Body of pancreas (tissue), 4 donors: ENCODE results near the gene XRRA1. TPM values are rescaled to one million over a fixed set of nuclear protein-coding genes. Genes with fewer than 3 reads are reported as not detected.

Experiments
- ATAC-seq: fragments of 150-250 bp; one replicate; pipeline ENCODE4 v1.9.1; 2016
- DNase-seq, 4 donors: peaks; one replicate each; pipeline ENCODE4 v3.0.0-alpha.2; 2019
- H3K27ac ChIP-seq, 4 donors: fragments of 200-600 bp; sonication (generic); 1 replicate in 3 of 4; 2 replicates in 1 of 4; pipeline versions ENCODE4 v1.5.1 to v1.6.1; 2016 to 2019; ENCODE audit warnings: mild to moderate bottlenecking in 1 of 4, mixed read lengths in 1 of 4, moderate library complexity in 1 of 4
- H3K27me3 ChIP-seq, 2 donors: fragments of 200-600 bp; sonication (generic); one replicate each; pipeline ENCODE4 v1.6.0; 2016; ENCODE audit warnings: mild to moderate bottlenecking in 1 of 2
- H3K36me3 ChIP-seq, 2 donors: fragments of 200-600 bp; sonication (generic); replicated peaks in 1 of 2; 2 replicates each; pipeline ENCODE4 v1.5.1; 2016; ENCODE audit warnings: low read depth in 2 of 2; ENCODE audit not compliant: insufficient read depth in 1 of 2
- H3K4me1 ChIP-seq: fragments of 200-600 bp; sonication (generic); one replicate; pipeline ENCODE4 v1.6.0; 2016
- H3K4me3 ChIP-seq, 2 donors: fragments of 200-600 bp; sonication (generic); 1 replicate in 1 of 2; 2 replicates in 1 of 2; pipeline ENCODE4 v1.5.1; 2016 to 2019
- H3K9me3 ChIP-seq, 3 donors: fragments of 200-600 bp; sonication (generic); 1 replicate in 2 of 3; 2 replicates in 1 of 3; pipeline ENCODE4 v1.5.1; 2016
- CTCF ChIP-seq, 7 experiments: fragments of 450-650 bp in 4 of 7; fragments of 200-600 bp in 3 of 7; sonication (generic) in 3 of 7; IDR thresholded peaks; one replicate each; pipeline ENCODE4 v1.5.1; 2016 to 2019; ENCODE audit warnings: antibody characterized with exemption in 7 of 7
- POLR2A ChIP-seq, 3 donors: fragments of 450-650 bp; IDR thresholded peaks; one replicate each; pipeline ENCODE4 v1.6.1; 2016; ENCODE audit warnings: antibody characterized with exemption in 3 of 3, mild to moderate bottlenecking in 2 of 3
- WGBS, 2 donors: methylation state at CpG; one replicate each; pipeline ENCODE4 v1.1.5; 2017; 5-methylcytosine and 5-hydroxymethylcytosine counted together
- intact Hi-C: fragments of 100-400 bp; cut with DNase I; formaldehyde crosslinking; loops from one replicate; pipeline ENCODE4 v1.15.1; 2023
- total RNA-seq, 2 donors: library from RNA; depleted of rRNA; stranded (reverse); fragments of >200 nt; gene quantifications; one replicate each; pipeline ENCODE4 v1.1.0, GENCODE V29; 2016

Gene XRRA1
- total RNA-seq, 2 donors from 2014 or later, result 15.6 to 35.3 TPM

GRCh38 chr11:74935285-74935684, 13.6 kb downstream of the XRRA1 start:
- Histone ChIP-seq H3K9me3 (no peaks in the 10 kb centered on the region), H3K4me3 (no peak overlapping the region), H3K36me3 (peaks cover 6 to 14% of the 10 kb centered on the region in 2 donors), H3K27ac (no peak overlapping the region), H3K27me3 (no peaks in the 10 kb centered on the region), H3K4me1 (no peaks in the 10 kb centered on the region)
- DNase-seq (no peak), ATAC-seq (no peak)
- 55 to 60% methylated on average over 2 of the region's 2 CpGs for WGBS, 2 donors
- TF ChIP-seq CTCF (IDR thresholded peaks at IDR 0.05), result no peak
- no peak for TF ChIP-seq POLR2A (IDR thresholded peaks at IDR 0.05)
- intact Hi-C loops, result no loop called here

- intact Hi-C loops, result no loop called here
- 98 to 99% methylated on average over 2 of the region's 2 CpGs for WGBS, 2 donors
- peaks cover 6 to 14% of the 10 kb centered on the region in 2 donors for H3K36me3 ChIP-seq
- no peak overlapping the region for H3K4me3 ChIP-seq
- TF ChIP-seq POLR2A (IDR thresholded peaks at IDR 0.05), result no peak
- TF ChIP-seq CTCF (IDR thresholded peaks at IDR 0.05), result no peak
- no peak for DNase-seq
- H3K27ac ChIP-seq, result no peak overlapping the region
- H3K9me3 ChIP-seq, result no peaks in the 10 kb centered on the region
- no peaks in the 10 kb centered on the region for H3K4me1 ChIP-seq
- H3K27me3 ChIP-seq, result no peaks in the 10 kb centered on the region
- ATAC-seq, result no peak
Measured at GRCh38 chr11:74933765-74934164, 15.1 kb downstream of the XRRA1 start.

- H3K4me3 ChIP-seq, result no peak overlapping the region
- WGBS, 2 donors, result 77 to 79% methylated on average over 2 of the region's 2 CpGs
- TF ChIP-seq CTCF (IDR thresholded peaks at IDR 0.05) (no peak), POLR2A (IDR thresholded peaks at IDR 0.05) (no peak)
- H3K4me1 ChIP-seq, result no peaks in the 10 kb centered on the region
- no peak overlapping the region for H3K27ac ChIP-seq
- intact Hi-C loops, result no loop called here
- no peaks in the 10 kb centered on the region for H3K27me3 ChIP-seq
- ATAC-seq (no peak), DNase-seq (no peak)
- H3K36me3 ChIP-seq, result peaks cover 6 to 16% of the 10 kb centered on the region in 2 donors
- no peaks in the 10 kb centered on the region for H3K9me3 ChIP-seq
Measured at GRCh38 chr11:74932797-74933196, 16.1 kb downstream of the XRRA1 start.

GRCh38 chr11:74932169-74932568, 16.7 kb downstream of the XRRA1 start:
- H3K4me3 ChIP-seq, result no peak overlapping the region
- H3K36me3 ChIP-seq, result peaks cover 6 to 16% of the 10 kb centered on the region in 2 donors
- no peaks in the 10 kb centered on the region for H3K9me3 ChIP-seq
- intact Hi-C loops, result no loop called here
- ATAC-seq (no peak), DNase-seq (no peak)
- H3K27me3 ChIP-seq, result no peaks in the 10 kb centered on the region
- H3K27ac ChIP-seq, result no peak overlapping the region
- WGBS, 2 donors, result 76 to 85% methylated on average over 5 of the region's 5 CpGs
- H3K4me1 ChIP-seq, result no peaks in the 10 kb centered on the region
- no peak for TF ChIP-seq CTCF (IDR thresholded peaks at IDR 0.05)
- TF ChIP-seq POLR2A (IDR thresholded peaks at IDR 0.05), result no peak
